HG03025 (cell line): Measurements from ENCODE around the gene NEGR1.

Source experiments
- ATAC-seq: cut with Tn5 transposase; IDR thresholded peaks from one replicate; pipeline ENCODE4 v1.9.1; 2021; ENCODE audit warnings: mild to moderate bottlenecking, moderate library complexity; ENCODE audit not compliant: unreplicated experiment, low FRiP score

NEGR1 gene

DNA sequence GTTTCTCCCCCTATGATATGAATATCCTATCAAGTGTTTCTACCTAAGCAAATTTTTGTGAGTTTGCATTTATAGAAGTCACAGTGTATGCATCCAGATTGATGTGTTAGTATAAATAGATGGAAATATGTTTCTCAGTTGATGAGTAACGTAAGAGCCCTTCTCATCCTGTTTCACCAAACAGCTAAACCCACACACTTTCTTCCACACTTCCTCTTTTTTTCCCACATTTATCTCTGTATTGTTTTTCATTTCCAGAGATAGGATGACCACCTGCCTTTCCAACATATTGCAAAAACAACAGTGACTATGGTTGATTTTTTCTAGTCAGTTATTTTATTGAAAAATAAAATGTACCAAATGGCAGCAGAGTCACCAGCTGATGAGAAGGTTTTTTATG, 490.1 kb downstream of the NEGR1 start:
- no peak for ATAC-seq

DNA sequence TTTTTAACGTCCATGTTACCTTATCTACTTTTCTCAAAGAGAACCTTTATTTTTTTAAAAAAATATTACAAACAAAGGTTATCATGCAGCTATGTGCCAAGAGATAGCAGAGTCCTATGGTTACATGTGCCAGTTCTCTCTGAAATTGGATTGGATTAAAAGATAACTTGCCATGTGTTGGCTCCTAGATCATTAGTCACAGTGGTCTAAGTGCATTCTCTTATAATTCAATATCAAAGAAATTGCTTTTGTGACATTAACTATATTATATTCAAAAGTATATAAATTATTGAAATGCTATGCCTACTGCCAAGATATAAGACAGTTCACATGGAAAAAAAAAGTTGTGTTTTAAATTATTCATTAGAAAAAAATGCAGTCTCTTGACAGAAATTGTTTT, 494.2 kb downstream of the NEGR1 start:
- ATAC-seq: no peak

DNA sequence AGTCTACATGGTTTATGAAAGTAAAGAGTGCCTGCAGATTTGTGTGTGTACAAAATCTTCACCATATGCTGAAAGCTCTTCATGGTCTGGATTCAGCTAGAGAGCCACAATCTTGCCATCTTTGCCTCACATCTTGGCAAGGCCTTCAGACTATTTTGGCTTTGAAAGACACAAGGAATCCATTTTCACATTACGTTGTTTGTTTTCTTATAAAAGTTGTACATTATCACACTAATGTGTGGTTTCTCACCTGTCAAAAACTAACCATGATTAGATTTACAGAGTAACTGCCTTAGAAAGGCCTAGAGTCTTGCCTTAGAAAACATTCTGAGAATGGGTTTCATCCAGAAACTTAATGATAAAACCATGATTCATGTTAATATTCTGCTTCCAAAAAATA, 494.6 kb downstream of the NEGR1 start:
- ATAC-seq: no peak

DNA sequence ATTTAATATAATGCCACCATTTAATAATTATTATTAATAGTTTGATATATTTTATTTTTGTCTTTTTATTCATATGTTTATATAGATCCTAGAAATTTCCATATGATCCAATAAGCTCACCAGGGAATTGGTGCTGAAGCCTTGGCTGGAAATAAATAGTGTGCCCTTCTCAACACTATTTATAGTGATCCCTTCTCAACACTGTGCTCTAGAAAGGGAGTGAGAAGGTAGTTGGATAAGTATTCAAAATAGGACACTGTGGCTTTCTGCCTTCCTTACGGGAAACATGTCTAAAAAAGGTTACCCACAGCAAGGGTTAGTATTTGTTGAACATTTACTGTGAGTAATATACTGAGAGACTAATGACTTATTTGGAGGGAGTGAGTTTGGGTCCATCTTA, 496.1 kb downstream of the NEGR1 start:
- ATAC-seq: no peak

DNA sequence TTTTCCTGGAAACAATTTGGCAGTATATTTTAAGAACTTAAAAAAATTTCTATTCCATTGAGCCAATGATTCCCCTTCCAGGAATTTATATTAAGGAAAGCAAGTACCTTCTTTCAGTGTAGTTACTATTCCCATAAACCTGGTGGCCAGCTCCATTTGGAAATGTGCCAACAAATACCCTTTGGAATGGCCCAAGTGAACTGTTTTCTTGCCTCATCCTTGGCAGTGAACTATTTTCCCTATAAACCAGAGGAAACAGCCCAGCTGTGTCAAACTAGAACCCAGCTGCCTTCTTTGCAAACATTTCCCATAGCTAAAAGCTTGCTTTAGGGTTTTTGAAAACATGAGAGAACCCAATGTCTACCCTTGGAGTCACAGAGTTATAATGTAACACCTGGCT, 496.9 kb downstream of the NEGR1 start:
- no peak for ATAC-seq

DNA sequence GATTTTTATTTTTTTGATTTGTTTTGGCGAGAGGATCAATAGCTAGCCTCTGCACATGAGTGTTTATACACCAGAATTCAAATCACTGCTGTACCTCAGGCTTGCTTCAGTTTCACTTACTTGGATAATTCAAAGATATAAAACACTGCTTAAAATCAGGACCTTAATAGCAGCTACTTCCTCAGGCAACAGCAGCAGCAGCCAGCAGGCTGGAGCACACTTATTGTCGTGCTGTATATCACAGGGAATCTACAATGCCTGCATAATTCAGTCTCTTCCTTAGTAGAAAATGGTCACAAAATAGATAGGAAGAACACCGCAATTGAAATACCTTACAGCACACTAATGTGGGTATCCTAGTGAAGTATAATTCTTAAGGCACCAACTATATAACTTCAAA, 497.3 kb downstream of the NEGR1 start:
- no peak for ATAC-seq

DNA sequence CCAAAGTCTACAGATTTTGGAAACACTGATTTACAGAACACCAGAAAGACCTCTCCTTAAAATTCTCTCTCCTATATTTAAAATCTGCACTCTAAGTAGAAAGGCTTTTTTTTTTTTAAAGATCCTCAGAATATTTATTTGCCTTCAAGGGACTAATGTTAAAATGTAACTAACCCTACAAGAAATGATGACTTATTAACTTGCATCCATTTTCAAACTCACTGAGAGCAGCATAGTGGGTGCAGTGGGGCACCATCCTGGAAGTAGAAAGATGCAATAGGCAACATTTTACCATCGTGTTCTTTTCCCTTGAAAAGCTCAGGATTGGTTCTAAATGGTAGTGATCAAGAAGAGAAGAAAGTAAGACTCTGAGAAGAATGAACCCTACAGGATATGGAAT, 498.1 kb downstream of the NEGR1 start:
- no peak for ATAC-seq

DNA sequence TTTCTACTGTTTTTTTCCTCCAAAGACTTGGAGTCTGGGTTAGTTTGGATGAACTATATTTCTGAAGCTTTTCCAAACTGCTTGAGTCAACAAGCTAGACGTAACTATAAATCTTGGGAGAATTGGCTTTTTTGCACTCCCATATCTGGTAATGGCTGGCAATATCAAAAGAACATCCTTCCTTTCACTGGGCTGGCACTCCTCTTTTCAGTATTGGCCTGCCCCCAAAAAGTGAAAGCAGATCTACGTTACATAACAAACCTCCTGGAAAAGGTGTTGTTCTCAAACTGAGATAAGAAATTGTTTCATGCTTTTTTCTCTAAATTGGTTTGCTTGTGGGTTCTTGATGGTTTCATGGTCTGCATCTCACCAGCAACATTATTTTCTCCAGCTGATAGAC, 499.3 kb downstream of the NEGR1 start:
- no peak for ATAC-seq

DNA sequence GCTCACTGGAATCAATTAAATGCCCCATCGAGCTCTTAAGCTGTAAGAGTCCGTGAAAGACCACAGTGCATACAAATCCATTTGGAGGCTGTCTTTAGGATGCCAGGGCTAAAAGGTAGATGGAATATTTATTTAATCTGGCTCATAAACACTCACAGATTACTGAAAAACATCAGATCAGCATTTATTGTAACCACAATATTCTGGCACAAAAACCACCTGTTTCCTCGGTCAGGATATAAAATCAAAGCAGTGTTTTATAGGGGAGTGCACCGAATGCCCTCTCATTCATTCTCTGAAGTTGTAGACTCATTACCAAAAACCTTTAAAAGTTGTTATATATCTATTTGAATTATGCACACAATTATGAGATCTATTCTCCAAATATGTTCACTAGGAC, 500.9 kb downstream of the NEGR1 start:
- ATAC-seq: no peak

DNA sequence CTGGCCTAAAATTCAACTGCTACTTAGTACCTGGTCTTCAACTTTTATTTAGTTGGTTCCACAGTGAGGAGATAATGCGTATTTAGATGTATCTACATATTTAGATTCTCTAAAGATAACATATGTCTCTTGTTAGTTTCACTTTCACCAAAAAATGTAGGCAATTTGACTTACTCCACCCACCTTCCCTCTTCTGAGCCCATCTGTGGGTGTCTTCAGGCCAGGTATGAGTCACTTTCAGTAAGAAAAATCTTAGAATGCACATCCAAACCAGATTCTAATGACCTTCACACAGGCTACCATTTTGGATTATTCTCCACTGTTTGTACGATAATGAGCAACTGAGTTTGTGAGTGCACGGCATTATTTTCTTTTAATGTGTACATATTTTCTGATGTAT, 501.7 kb downstream of the NEGR1 start:
- peak; percentile 92 for ATAC-seq

DNA sequence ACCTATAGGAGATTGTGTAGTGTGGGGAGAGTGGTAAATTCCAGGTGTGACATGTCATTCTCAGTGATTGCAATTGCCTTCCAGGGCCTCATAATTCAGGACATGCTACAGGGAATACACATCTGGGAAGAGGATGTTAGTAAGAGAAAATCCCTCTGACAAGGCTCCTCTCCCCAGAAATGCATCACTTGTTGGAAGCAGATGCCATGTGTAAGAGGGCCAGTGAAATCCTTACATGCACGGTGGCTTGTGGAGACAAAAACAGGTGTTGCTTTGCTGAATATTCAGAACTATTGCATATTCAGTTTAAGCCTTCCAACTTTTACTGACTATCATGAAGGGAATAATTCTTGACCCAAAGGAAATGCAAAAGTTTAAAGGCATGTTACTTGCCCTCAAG, 503.4 kb downstream of the NEGR1 start:
- no peak for ATAC-seq

DNA sequence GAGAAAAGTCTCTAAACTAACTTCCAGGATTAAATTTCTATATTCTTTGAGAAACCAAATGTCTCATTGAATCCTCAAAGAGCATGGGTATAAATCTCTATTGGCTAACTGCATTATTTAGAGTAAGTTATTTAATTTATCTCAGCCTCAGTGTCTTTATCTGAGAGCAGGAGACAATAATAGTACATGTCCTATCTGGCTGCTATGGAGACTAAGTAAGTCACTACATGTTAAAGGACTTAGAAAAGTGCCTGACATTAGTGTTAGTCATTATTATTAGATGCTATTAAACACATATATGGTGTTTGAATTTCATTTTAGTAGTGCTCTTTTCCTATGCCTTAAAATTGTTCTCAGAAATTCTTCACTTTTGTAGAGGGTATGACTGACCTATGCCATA, 505.2 kb downstream of the NEGR1 start:
- ATAC-seq: no peak

DNA sequence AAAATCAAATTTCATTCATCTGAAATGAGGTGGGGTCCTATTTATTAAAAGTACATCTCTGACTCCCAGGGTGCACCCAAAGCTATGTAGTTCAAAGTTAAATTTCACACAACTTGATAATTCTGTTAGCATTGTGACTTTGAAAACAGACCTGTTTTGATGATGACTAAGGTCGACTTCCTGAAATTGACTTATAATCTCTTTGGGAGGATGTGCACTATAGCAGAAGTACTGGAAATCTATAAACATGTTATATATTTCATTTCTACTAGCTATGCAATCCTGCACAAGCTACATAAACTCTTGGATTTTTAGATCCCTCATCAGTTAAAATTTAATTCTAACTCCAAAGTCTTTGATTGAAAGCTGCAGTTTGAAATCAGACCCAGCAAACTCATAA, 507.6 kb downstream of the NEGR1 start:
- no peak for ATAC-seq

DNA sequence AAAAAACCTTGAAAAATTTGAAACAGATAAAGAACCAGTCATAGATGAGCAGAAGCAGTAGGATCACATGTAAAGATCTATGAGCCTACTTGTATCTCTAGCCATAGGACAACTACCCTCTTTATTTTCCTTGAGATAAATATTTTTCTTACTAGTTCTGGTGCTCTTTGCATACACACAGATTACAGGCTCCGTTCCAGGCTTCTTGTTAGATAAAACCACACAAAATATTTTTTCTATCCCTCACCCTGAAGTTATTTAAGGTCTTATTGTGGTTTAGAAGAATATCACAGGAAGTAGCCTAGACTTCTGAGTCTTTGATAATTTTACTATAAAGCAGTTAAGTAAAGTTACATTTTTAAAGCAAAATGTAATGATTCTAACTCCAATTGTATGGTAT, 512.2 kb downstream of the NEGR1 start:
- ATAC-seq: no peak

DNA sequence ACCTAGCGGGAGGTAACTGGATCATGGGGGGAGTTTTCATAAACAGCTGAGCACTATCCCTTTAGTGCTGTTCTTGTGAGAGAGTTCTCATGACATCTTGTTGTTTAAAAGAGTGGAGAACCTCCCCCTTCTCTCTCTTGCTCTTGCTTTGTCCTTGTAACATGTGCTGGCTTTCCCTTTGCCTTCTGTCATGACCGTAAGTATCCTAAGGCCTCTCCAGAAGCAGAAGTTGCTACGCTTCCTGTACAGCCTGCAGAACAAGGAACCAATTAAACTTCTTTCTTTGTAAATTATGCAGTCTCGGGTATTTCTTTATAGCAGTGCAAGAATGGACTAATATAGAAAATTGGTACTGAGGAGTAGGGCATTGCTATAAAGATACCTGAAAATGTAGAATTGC, 515.6 kb downstream of the NEGR1 start:
- ATAC-seq: no peak

DNA sequence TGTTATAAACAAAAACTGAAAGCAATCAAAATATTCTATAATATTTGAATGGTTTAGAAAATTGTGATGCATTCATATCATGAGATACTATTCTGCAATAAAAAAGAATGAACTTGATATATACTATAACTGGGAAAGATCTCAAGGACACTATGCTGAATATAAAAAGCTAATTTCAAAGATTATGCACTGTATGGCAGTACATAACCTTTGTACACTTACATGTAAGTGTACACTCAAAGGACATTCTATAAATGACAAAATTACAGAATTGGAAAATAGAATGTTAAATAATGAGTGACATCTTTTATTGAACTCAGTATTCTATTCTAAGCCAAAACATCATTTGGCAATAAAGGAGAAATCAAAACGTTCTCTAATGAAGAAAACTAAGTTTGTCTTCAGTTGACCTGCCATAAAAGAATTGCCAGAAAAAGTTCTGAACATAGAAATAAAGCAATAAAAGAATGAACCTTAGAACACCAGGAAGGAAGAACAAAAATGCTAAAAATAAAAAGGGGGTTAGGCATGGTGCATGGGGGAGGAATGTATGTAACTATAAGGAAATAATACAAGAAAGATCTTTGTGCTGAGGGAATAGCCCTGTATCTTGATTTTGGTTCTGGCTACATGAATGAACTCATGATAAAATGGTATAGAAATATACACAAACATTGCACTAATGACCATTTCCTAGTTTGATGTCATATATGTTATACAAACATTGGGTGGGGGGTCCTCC, 519.7 kb downstream of the NEGR1 start:
- ATAC-seq: no peak

DNA sequence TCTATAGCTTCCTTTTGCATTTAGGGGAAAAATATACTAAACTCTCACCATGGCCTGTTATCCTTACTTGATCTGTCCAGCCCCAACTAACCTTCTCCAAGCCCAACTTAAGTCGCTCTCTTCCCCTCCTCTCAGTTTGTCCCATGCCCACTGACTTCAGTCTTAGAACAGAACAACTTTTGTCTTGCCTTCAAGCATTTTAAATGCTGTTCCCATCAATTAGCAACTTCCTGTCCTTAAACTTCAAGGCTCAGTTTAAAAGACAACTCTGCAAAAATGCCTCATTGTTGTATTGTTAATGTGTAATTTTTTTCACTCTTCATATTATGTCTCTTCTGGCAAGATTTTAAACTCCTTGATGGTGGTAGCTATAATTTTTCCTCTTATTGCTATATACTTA, 526.9 kb downstream of the NEGR1 start:
- ATAC-seq: no peak

DNA sequence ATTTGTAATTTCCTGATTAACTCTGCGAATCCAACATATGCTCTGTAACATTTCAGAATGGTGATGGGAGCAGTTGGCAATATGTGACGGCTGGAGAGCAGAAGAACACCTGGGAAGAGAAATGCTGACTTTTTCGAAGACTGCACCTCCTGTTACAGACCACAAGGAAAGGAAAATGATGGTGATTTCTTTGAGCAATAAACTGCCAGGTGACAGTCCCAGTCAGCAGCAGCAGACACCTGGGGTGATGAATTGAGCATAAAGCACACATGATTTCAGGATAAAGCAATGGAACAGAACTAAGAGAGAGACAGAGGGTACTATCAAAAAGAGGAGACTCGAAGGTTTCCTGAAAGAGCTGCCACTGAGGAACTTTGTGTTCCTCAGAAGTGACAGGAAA, 528.6 kb downstream of the NEGR1 start:
- no peak for ATAC-seq

DNA sequence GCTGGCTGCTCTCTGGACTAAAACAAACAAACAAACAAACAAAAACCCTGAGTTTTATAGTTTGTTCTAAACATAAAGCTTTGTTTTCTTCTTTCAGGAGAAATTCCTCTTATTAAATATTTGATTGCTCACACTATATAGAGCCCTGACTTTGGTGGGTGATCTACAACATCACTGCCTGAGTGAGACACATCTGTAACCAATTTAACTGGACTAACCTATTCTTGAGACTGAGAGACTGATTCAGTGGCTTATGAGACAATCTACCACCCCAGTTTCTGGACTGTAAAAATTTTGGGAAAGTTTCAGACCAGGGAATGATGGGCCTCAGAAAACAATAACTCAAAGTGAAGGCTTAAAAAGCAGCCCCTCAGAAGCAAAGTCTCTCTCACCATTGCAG, 537.0 kb downstream of the NEGR1 start:
- no peak for ATAC-seq

DNA sequence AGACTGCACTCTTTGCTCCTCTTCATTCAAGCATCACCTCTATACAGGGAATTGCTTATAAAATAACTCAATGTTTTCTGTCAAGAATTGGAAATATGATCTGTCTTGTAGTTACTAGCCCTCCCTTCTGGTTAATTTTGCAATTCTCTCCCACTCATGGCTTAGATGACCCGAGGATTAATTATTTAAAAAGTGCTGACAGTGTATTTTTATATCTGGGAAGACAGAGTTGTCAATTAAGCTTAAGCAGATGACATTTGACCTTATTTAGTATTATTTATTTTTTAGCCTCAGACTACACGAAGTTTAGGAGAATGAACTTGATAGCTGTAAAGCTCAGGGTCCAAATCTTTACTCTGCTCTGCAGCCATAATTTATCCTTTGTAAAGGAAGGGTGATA, 538.5 kb downstream of the NEGR1 start:
- ATAC-seq: no peak

DNA sequence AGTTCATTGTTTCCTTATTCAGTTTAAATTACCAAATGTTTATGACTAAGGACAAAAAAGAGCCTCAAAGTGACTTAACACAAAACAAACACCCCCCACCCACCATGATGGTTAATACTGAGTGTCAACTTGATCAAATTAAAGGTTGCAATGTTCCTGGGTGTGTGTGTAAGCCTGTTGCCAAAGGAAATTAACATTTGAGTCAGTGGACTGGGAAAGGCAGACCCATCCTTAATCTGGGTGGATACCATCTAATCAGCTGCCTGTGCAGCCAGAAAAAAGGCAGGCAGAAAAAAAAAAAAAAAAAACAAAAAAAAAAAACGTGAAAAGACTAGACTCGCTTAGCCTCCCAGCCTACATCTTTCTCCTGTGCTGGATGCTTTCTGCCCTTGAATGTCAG, 543.4 kb downstream of the NEGR1 start:
- no peak for ATAC-seq

DNA sequence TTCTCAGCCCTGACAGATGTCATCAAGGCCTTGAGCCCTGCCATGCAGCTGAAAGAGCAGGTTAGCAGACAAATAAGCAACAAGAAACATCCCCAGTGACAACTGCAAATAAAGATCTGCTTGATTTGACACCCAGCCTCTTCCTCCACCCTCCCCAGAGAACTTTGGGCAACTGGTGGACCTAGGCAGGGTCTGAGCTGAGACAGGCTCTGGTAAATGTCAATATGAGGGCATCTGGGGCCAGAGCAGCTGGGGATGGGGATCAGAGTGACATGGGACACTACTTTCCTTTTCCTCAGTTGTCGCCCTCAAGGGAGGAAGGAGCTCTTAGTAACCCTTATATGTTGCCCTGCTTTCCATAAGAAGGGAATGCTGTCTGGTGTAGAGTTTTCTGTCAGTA, 544.1 kb downstream of the NEGR1 start:
- no peak for ATAC-seq

DNA sequence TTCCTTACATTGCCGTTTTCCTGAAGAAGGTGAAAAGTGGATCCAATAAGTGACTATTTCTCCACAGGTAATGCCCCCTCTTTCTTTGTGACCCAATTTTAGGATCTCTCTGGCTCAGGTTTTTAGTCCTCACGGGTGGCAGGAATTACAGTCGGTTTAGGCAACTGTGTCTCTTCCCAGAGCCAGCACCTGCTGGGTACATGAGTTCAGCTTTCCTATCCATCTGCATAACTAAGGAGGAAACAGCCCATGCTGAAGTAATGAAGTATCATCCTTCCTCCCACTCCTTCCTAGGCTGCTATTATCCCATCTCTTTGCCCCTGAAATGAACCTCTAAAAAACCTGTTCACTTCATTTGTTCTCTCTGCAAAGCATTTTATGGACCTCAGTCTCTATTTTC, 544.6 kb downstream of the NEGR1 start:
- ATAC-seq: no peak
